Hair follicular keratinocyte (primary cell): ENCODE measurements around the gene TMEM38B. TPM values are rescaled to one million over a fixed set of nuclear protein-coding genes. Genes with fewer than 3 reads are reported as not detected.

Experiments
- total RNA-seq: library from RNA; depleted of rRNA; stranded (reverse); fragments of >200 nt; gene quantifications from 2 replicates; pipeline ENCODE4 v1.2.3, GENCODE V29; 2015

The TMEM38B gene, protein sequence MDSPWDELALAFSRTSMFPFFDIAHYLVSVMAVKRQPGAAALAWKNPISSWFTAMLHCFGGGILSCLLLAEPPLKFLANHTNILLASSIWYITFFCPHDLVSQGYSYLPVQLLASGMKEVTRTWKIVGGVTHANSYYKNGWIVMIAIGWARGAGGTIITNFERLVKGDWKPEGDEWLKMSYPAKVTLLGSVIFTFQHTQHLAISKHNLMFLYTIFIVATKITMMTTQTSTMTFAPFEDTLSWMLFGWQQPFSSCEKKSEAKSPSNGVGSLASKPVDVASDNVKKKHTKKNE
- total RNA-seq: 8.5 and 10.1 TPM in 2 replicates

DNA sequence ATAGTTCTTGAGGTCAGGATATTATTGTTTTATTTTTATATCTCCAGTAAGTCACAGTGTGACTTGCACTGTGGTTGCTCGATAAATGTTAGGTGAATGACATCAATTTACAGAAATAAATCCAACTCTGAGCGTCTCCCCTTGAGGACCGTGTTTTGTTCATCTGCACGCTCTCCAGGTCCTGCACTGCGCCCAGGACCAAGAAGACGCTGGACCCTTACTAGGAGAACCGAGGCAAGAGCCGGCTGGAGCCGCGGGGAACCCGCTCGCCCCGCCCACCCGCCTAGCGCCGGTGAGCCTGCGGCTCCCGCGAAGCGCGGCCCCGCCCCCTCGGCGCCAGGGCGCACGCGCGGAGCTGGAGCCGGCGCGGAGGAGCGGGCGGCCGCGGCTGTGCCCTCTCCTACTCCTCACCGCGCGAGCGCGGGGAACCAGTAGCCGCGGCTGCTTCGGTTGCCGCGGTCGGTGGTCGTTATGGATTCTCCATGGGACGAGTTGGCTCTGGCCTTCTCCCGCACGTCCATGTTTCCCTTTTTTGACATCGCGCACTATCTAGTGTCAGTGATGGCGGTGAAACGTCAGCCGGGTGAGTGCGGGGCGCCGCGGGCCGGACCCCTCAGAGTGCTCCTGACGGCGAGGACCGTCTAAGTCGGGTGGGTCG is at the start of gene TMEM38B:
TMEM38B (plus strand) TSS at position 352 of the 658 bp plus-strand sequence; CDS start at position 472, 120 bp downstream.

DNA sequence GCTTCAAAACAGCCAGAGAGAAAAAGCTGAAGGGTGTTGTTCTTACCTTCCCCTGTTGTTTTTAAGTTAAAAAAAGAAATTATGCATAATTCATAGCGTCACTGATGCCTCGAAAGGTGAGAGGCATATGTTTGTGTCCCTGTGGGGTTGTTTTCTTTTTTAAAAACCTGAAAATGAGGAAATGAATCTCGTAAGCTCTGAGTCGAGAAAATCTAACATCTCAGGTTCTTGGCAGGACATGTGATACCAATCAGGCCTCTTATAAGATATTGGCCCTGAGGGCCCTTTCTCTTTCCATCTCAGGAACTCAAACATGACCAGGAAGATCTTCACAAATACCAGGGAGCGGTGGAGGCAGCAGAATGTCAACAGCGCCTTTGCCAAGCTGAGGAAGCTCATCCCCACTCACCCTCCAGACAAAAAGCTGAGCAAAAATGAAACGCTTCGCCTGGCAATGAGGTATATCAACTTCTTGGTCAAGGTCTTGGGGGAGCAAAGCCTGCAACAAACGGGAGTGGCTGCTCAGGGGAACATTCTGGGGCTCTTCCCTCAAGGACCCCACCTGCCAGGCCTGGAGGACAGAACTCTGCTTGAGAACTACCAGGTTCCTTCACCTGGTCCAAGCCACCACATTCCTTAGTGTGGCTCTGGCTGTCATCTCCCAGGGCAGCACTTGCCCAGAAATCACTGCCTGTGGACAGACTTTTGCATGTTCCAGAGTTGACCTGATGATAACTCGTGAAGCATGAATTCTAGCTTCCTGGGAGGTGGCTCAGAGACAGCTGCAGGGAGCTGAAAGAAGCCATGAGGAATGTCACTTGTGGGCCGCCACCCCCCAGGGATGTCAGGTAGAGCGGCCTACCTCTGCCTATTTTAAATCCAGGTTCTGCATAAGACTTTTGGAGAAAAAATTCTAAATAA is 31.9 kb upstream of the TMEM38B start, which contains the start of gene TAL2:
TAL2 (plus strand) TSS at position 274 of the 921 bp plus-strand sequence; CDS start at position 314, 40 bp downstream.

Other genes starting within 250 kb of the TMEM38B start
- gene FSD1L, start 246.5 kb upstream of the TMEM38B start, total RNA-seq: 1.3 and 2.5 TPM in 2 replicates
- gene FKTN, start 136.4 kb upstream of the TMEM38B start, total RNA-seq: 9.9 and 31.1 TPM in 2 replicates
- not detected in 2 replicates for gene TAL2, start 32.1 kb upstream of the TMEM38B start, total RNA-seq